ENCODE measurements around the gene CA10.

CA10 gene

GRCh38 chr17:51850201-51850600, 308.3 kb downstream of the CA10 start:
- TF ChIP-seq POLR2A (IDR thresholded peaks at IDR 0.05; ENCODE audit: low read depth, low read length) (no peak), TAF1 (IDR thresholded peaks at IDR 0.05; ENCODE audit: borderline replicate concordance, low read depth, low read length) (no peak), POLR2AphosphoS5 (IDR thresholded peaks at IDR 0.05; ENCODE audit: low read depth, low read length) (no peak)
- no peak for DNase-seq (ENCODE audit: insufficient read length)
- FAIRE-seq, result no peak

- DNase-seq (ENCODE audit: insufficient read length), result no peak
- TF ChIP-seq POLR2AphosphoS5 (IDR thresholded peaks at IDR 0.05; ENCODE audit: low read depth, low read length) (no peak), TAF1 (IDR thresholded peaks at IDR 0.05; ENCODE audit: borderline replicate concordance, low read depth, low read length) (no peak), POLR2A (IDR thresholded peaks at IDR 0.05; ENCODE audit: low read depth, low read length) (no peak)
- no peak for FAIRE-seq
Measured at GRCh38 chr17:51848451-51848850, 310.1 kb downstream of the CA10 start.

DNA sequence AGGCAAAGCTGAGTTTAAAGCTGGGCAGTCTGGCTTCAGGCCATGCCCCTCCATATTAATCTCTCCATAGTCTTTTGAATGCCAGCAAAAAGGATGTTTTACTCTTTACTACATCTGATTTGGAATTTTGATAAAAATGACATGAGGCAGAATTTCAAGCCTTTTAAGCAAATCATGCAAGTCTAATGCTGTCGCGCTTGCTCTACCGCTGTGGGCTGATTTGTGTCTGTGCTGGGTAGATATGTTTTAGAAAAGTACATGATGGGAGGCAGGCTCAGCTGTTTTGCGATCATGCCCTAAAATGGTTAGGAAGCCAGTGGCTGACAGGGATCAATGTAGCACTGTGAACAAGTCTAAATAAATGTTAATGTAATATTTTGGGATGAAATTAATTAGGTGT, 311.9 kb downstream of the CA10 start:
- DNase-seq (ENCODE audit: insufficient read length), result no peak
- FAIRE-seq, result no peak
- TF ChIP-seq POLR2A (IDR thresholded peaks at IDR 0.05; ENCODE audit: low read depth, low read length) (no peak), POLR2AphosphoS5 (IDR thresholded peaks at IDR 0.05; ENCODE audit: low read depth, low read length) (no peak), TAF1 (IDR thresholded peaks at IDR 0.05; ENCODE audit: borderline replicate concordance, low read depth, low read length) (no peak)

GRCh38 chr17:51845776-51846175, 312.7 kb downstream of the CA10 start:
- FAIRE-seq (no peak), DNase-seq (ENCODE audit: insufficient read length) (no peak)
- TF ChIP-seq POLR2AphosphoS5 (IDR thresholded peaks at IDR 0.05; ENCODE audit: low read depth, low read length) (no peak), POLR2A (IDR thresholded peaks at IDR 0.05; ENCODE audit: low read depth, low read length) (no peak), TAF1 (IDR thresholded peaks at IDR 0.05; ENCODE audit: borderline replicate concordance, low read depth, low read length) (no peak)

DNA sequence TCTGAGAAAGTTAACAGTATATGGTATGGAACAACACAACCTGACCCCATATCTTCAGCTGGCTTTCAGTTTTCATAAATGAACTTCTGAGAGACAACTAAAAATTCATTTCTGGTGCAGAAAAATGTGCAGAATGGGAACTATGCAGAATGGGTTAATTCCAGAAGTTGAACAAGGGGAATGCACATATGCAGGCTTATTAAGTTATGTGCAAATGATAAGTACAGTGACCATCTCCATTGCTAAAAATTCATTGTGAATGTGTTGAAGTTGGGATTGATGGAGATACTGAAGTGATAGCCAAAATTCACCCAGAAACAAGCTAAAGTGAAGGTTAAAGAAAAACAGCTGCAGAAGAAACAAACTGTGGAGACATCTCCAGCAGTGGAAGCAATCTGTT, 315.8 kb downstream of the CA10 start:
- TF ChIP-seq POLR2AphosphoS5 (IDR thresholded peaks at IDR 0.05; ENCODE audit: low read depth, low read length), result no peak
- no peak for TF ChIP-seq TAF1 (IDR thresholded peaks at IDR 0.05; ENCODE audit: borderline replicate concordance, low read depth, low read length)
- no peak for TF ChIP-seq POLR2A (IDR thresholded peaks at IDR 0.05; ENCODE audit: low read depth, low read length)
- DNase-seq (ENCODE audit: insufficient read length) (no peak), FAIRE-seq (no peak)

DNA sequence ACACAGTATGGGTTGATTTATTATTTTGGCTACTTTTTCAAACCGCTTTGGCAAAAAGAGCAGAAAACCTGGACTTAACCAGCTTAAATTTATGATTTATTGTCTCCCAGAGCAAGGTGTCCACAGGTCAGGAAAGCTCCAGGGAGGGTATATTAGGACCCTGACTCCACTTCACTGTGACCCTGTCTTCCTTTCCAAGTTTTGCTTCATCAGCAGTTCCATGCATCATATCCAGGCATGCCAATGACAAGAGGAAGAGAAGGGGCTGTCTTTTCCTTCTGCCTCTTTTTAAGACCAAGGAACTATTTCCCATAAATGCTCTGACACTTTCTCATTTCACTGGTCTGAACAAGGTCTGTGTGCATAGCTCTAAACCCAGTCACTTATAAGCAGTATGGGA, 316.8 kb downstream of the CA10 start:
- FAIRE-seq (no peak), DNase-seq (ENCODE audit: insufficient read length) (no peak)

DNA sequence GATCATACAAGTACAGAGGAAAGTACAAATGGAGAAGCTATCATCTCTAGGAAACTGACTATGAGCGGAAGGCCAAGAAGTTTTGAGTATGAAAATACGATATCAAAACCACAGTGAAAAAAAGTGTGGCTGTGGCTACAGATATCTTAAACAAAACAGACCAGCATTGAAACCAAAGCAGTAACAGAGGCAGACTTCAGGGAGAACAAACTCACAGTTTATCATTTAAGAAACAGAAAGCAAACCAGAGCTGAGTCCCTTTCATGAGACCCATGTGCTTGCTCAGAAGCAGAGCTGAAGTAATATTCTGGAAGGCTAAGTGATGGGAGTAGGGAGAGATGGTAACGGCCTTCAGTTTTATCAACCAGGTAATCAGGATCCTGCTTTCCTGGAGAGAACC, 317.8 kb downstream of the CA10 start:
- no peak for FAIRE-seq
- TF ChIP-seq TAF1 (IDR thresholded peaks at IDR 0.05; ENCODE audit: borderline replicate concordance, low read depth, low read length), result no peak
- TF ChIP-seq POLR2AphosphoS5 (IDR thresholded peaks at IDR 0.05; ENCODE audit: low read depth, low read length), result no peak
- TF ChIP-seq POLR2A (IDR thresholded peaks at IDR 0.05; ENCODE audit: low read depth, low read length), result no peak
- DNase-seq (ENCODE audit: insufficient read length), result no peak

More for the DNA sequence above, 316.8 kb downstream of the CA10 start:
- TF ChIP-seq POLR2A (IDR thresholded peaks at IDR 0.05; ENCODE audit: low read depth, low read length) (no peak), TAF1 (IDR thresholded peaks at IDR 0.05; ENCODE audit: borderline replicate concordance, low read depth, low read length) (no peak), POLR2AphosphoS5 (IDR thresholded peaks at IDR 0.05; ENCODE audit: low read depth, low read length) (no peak)

- TF ChIP-seq POLR2A (IDR thresholded peaks at IDR 0.05; ENCODE audit: low read depth, low read length) (no peak), TAF1 (IDR thresholded peaks at IDR 0.05; ENCODE audit: borderline replicate concordance, low read depth, low read length) (no peak), POLR2AphosphoS5 (IDR thresholded peaks at IDR 0.05; ENCODE audit: low read depth, low read length) (no peak)
- DNase-seq (ENCODE audit: insufficient read length) (no peak), FAIRE-seq (no peak)
Measured at GRCh38 chr17:51833620-51834019, 324.9 kb downstream of the CA10 start.

- FAIRE-seq (no peak), DNase-seq (ENCODE audit: insufficient read length) (no peak)
- TF ChIP-seq POLR2AphosphoS5 (IDR thresholded peaks at IDR 0.05; ENCODE audit: low read depth, low read length), result no peak
- no peak for TF ChIP-seq POLR2A (IDR thresholded peaks at IDR 0.05; ENCODE audit: low read depth, low read length)
- no peak for TF ChIP-seq TAF1 (IDR thresholded peaks at IDR 0.05; ENCODE audit: borderline replicate concordance, low read depth, low read length)
Measured at GRCh38 chr17:51833045-51833444, 325.5 kb downstream of the CA10 start.

DNA sequence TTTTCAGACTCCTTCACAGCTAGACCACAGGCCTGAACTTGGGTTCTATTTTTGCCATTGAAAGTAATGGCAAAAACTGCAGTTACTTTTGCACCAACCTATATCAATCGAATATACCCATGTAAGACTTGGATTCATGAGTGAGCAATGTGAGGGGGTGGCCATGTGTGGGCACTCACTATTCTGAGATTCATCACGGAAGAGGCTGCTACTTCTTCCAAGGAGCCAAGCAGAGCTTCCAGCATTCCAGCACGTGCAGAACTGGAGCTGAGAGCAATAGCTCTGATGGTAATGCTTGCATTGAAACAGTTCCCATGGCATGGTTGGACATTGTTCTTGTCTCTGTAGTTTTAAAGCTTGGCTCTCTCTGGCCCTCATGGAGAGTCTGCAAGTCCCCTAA, 327.6 kb downstream of the CA10 start:
- TF ChIP-seq TAF1 (IDR thresholded peaks at IDR 0.05; ENCODE audit: borderline replicate concordance, low read depth, low read length) (no peak), POLR2AphosphoS5 (IDR thresholded peaks at IDR 0.05; ENCODE audit: low read depth, low read length) (no peak)
- DNase-seq (ENCODE audit: insufficient read length) (no peak), FAIRE-seq (no peak)

GRCh38 chr17:51830451-51830850, 328.1 kb downstream of the CA10 start:
- FAIRE-seq (no peak), DNase-seq (ENCODE audit: insufficient read length) (no peak)
- no peak for TF ChIP-seq POLR2A (IDR thresholded peaks at IDR 0.05; ENCODE audit: low read depth, low read length)
- no peak for TF ChIP-seq TAF1 (IDR thresholded peaks at IDR 0.05; ENCODE audit: borderline replicate concordance, low read depth, low read length)
- no peak for TF ChIP-seq POLR2AphosphoS5 (IDR thresholded peaks at IDR 0.05; ENCODE audit: low read depth, low read length)

DNA sequence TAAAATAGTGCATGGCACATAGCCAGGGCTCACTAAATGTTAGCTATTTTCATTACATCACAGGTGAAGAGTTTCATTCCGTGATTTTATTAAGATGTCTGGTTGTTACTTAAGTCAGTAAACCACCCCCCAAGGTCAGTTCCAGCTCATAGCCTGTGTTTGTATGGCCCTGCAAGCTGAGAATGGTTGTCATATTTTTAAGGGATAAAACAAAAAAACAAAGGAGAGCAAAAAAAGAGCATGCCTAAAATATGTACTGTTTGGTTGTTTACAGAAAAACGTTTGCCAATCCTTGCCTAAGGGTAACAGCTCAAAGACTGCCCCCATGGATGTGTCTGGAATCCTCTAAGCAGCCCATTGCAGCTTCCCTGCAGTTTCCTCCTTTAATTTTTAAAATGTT, 329.6 kb downstream of the CA10 start:
- TF ChIP-seq POLR2AphosphoS5 (IDR thresholded peaks at IDR 0.05; ENCODE audit: low read depth, low read length) (no peak), TAF1 (IDR thresholded peaks at IDR 0.05; ENCODE audit: borderline replicate concordance, low read depth, low read length) (no peak), POLR2A (IDR thresholded peaks at IDR 0.05; ENCODE audit: low read depth, low read length) (no peak)
- FAIRE-seq, result no peak

DNA sequence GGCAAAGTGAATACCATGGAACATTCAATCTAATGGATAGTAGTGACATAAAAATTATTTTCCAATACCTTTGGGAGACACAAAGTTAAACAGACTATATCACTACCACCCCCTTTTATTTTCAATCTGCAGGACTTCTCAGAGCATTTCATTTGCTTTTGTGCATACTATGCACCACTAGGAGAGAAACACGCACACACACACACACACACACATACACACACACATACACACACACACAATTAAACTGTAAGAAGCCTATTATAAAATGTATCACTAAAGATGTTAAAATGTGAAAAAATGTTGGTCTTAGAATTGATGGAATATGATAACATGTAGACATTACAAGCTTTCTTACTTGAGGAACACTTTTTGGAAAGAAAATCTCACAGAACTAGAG, 331.4 kb downstream of the CA10 start:
- DNase-seq (ENCODE audit: insufficient read length) (no peak), FAIRE-seq (no peak)
- no peak for TF ChIP-seq TAF1 (IDR thresholded peaks at IDR 0.05; ENCODE audit: borderline replicate concordance, low read depth, low read length)
- TF ChIP-seq POLR2A (IDR thresholded peaks at IDR 0.05; ENCODE audit: low read depth, low read length), result no peak
- TF ChIP-seq POLR2AphosphoS5 (IDR thresholded peaks at IDR 0.05; ENCODE audit: low read depth, low read length), result no peak

More for the DNA sequence above, 329.6 kb downstream of the CA10 start:
- no peak for DNase-seq (ENCODE audit: insufficient read length)
